ENCODE measurements around the gene CMTM1.
"Not testable (repeated sequence)": the region's sequence is repeated elsewhere in the genome, so short reads cannot be mapped to it uniquely, and the experiment has no call there.

The CMTM1 gene

GRCh38 chr16:66622863-66623262 is 56.6 kb downstream of the CMTM1 start:
- POLR2A ChIA-PET: no interaction called here
- no peak for DNase-seq (ENCODE audit: extremely low spot score)
- TF ChIP-seq CTCF (IDR thresholded peaks at IDR 0.05; ENCODE audit: control extremely low read depth, extremely low read depth, low read depth, missing control alignments): no peak
- CTCF ChIA-PET: interaction anchor here (2.0 kb wide), 1 partner anchor 28 kb away, joined by 6 read pairs; no protein-coding TSS in a partner anchor

- no peak for TF ChIP-seq CTCF (IDR thresholded peaks at IDR 0.05; ENCODE audit: control extremely low read depth, extremely low read depth, low read depth, missing control alignments)
- ChIA-PET POLR2A (no interaction called here), CTCF (interaction anchor here (0.7 to 2.1 kb wide), 6 partner anchors 12 to 217 kb away, joined by 3 to 7 read pairs (median 4); partner anchors contain the start of gene CMTM3)
- DNase-seq (ENCODE audit: extremely low spot score): no peak
Observed at GRCh38 chr16:66623755-66624154, 57.5 kb downstream of the CMTM1 start.

GRCh38 chr16:66627611-66628378 is 61.6 kb downstream of the CMTM1 start:
- POLR2A ChIA-PET; CTCF ChIA-PET; DNase-seq (ENCODE audit: extremely low spot score): not testable (repeated sequence)

All from GM10248 (cell line).